ENCODE measurements around the gene PAFAH2. TPM values are rescaled to one million over a fixed set of nuclear protein-coding genes. Genes with fewer than 3 reads are reported as not detected.

PAFAH2 gene
- total RNA-seq, 1 experiment from 2014 or later, result 12.4 TPM

- Histone ChIP-seq H3K27ac (ENCODE audit: insufficient read length, low read depth, low read length) (no peak overlapping the region), H2BK12ac (ENCODE audit: insufficient read length, low read depth, low read length) (no peak overlapping the region), H3K9ac (ENCODE audit: extremely low read depth, insufficient read length, low read length) (no peak overlapping the region), H2BK20ac (ENCODE audit: low read depth, low read length, poor library complexity, severe bottlenecking) (no peak overlapping the region), H3K4me2 (ENCODE audit: insufficient read depth, insufficient read length, low read length) (no peak overlapping the region), H4K8ac (replicated peaks; ENCODE audit: insufficient read length, low read depth, low read length) (no peak overlapping the region), H2AFZ (ENCODE audit: low read length) (no peak overlapping the region), H3K4ac (ENCODE audit: low read depth, low read length) (no peak overlapping the region), H3K14ac (ENCODE audit: insufficient read depth, low read length) (no peak overlapping the region), H3K4me1 (ENCODE audit: insufficient read depth, low read length) (peaks cover 2% of the 10 kb centered on the region; the same call in 1 of the 2 replicates), H3K56ac (ENCODE audit: insufficient read length, low read depth, low read length) (no peak overlapping the region), H2BK120ac (ENCODE audit: low read depth, low read length, poor library complexity, severe bottlenecking) (no peak overlapping the region), H3K79me1 (ENCODE audit: insufficient read depth, low read depth, low read length, poor library complexity, severe bottlenecking) (no peaks in the 10 kb centered on the region), H3K23me2 (ENCODE audit: insufficient read length, low read depth, low read length, poor library complexity, severe bottlenecking) (peaks cover 18% of the 10 kb centered on the region), H3T11ph (ENCODE audit: low read length) (no peak overlapping the region), H3K23ac (ENCODE audit: insufficient read length, low read depth, low read length) (no peak overlapping the region), H3K9me3 (ENCODE audit: control insufficient read depth, low read depth, low read length) (no peaks in the 10 kb centered on the region), H3K27me3 (ENCODE audit: insufficient read depth, low read length) (no peaks in the 10 kb centered on the region), H2BK15ac (ENCODE audit: low read depth, low read length) (no peak overlapping the region), H2AK5ac (ENCODE audit: insufficient read length, low read length) (no peak overlapping the region), H4K5ac (ENCODE audit: insufficient read length, low read depth, low read length) (no peak overlapping the region), H3K18ac (ENCODE audit: insufficient read length, low read depth, low read length) (no peak overlapping the region), H2BK5ac (ENCODE audit: insufficient read length, low read length) (no peak overlapping the region), H4K91ac (ENCODE audit: insufficient read length, low read depth, low read length) (no peak overlapping the region), H4K20me1 (ENCODE audit: control insufficient read depth, insufficient read depth, insufficient read length) (no peaks in the 10 kb centered on the region), H3K79me2 (ENCODE audit: insufficient read depth, low read length) (no peaks in the 10 kb centered on the region)
- Mint-ChIP-seq H3K4me3 (no peak overlapping the region), H3K9me3 (no peaks in the 10 kb centered on the region), H3K36me3 (ENCODE audit: insufficient read depth in 1 of 3, low read depth in 3 of 3) (no peaks in the 10 kb centered on the region), H3K27me3 (ENCODE audit: low read depth) (peaks cover 32% of the 10 kb centered on the region), H3K27ac (no peak overlapping the region), H3K4me1 (peaks cover 24 to 40% of the 10 kb centered on the region in 2 experiments)
- WGBS (ENCODE audit: extremely low coverage, insufficient read length, low lambda C conversion rate), result no CpG with 5 or more reads among the region's 2 CpGs
- TF ChIP-seq, protein P1, sequence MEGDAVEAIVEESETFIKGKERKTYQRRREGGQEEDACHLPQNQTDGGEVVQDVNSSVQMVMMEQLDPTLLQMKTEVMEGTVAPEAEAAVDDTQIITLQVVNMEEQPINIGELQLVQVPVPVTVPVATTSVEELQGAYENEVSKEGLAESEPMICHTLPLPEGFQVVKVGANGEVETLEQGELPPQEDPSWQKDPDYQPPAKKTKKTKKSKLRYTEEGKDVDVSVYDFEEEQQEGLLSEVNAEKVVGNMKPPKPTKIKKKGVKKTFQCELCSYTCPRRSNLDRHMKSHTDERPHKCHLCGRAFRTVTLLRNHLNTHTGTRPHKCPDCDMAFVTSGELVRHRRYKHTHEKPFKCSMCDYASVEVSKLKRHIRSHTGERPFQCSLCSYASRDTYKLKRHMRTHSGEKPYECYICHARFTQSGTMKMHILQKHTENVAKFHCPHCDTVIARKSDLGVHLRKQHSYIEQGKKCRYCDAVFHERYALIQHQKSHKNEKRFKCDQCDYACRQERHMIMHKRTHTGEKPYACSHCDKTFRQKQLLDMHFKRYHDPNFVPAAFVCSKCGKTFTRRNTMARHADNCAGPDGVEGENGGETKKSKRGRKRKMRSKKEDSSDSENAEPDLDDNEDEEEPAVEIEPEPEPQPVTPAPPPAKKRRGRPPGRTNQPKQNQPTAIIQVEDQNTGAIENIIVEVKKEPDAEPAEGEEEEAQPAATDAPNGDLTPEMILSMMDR (conservative IDR thresholded peaks at IDR 0.05), result no peak
- no peak for DNase-seq
Observed at GRCh38 chr1:25924454-25924853, 73.4 kb downstream of the PAFAH2 start.

Data from H9 (cell line).